Activated CD4-positive, alpha-beta T cell treated with anti-CD3 and anti-CD28 coated beads, Interleukin-2, Interleukin-4, amounts not matched to agents 100 ng/mL and 50 ng/mL, durations not matched to agents 16 hours and 8 hours (primary cell): ENCODE results near the gene NAA11.
"Not testable (repeated sequence)": the region's sequence is repeated elsewhere in the genome, so short reads cannot be mapped to it uniquely, and the experiment has no call there.

Experiments
- DNase-seq: peaks from one replicate; pipeline ENCODE4 v3.0.0-alpha.2; 2020; ENCODE audit warnings: low spot score

NAA11 gene

GRCh38 chr4:79308137-79308536 lies 17.7 kb downstream of the NAA11 start:
- DNase-seq, result no peak

- DNase-seq, result no peak
These were observed 19.1 kb downstream of the NAA11 start for GRCh38 chr4:79306795-79307194.

- DNase-seq, result no peak
These were observed 25.6 kb downstream of the NAA11 start for GRCh38 chr4:79300280-79300679.

- no peak for DNase-seq
These were observed 27.4 kb downstream of the NAA11 start for GRCh38 chr4:79298484-79298883.

GRCh38 chr4:79298027-79298426 lies 27.8 kb downstream of the NAA11 start:
- no peak for DNase-seq

GRCh38 chr4:79297479-79297878 lies 28.4 kb downstream of the NAA11 start:
- DNase-seq, result no peak

GRCh38 chr4:79296768-79297428 lies 29.0 kb downstream of the NAA11 start:
- DNase-seq, result no peak

- DNase-seq, result no peak
These were observed 30.8 kb downstream of the NAA11 start for GRCh38 chr4:79295086-79295485.

- DNase-seq, result no peak
These were observed 31.8 kb downstream of the NAA11 start for GRCh38 chr4:79294064-79294463.

- no peak for DNase-seq
These were observed 33.9 kb downstream of the NAA11 start for GRCh38 chr4:79292008-79292407.

GRCh38 chr4:79290376-79290775 lies 35.5 kb downstream of the NAA11 start:
- no peak for DNase-seq

- no peak for DNase-seq
These were observed 37.7 kb downstream of the NAA11 start for GRCh38 chr4:79288185-79288584.

- no peak for DNase-seq
These were observed 38.1 kb downstream of the NAA11 start for GRCh38 chr4:79287718-79288117.

GRCh38 chr4:79287076-79287475 lies 38.8 kb downstream of the NAA11 start:
- DNase-seq, result no peak

GRCh38 chr4:79281566-79282359 lies 44.1 kb downstream of the NAA11 start:
- no peak for DNase-seq

- not testable (repeated sequence) for DNase-seq
These were observed 48.4 kb downstream of the NAA11 start for GRCh38 chr4:79277467-79277866.

- no peak for DNase-seq
These were observed 51.9 kb downstream of the NAA11 start for GRCh38 chr4:79273915-79274314.

GRCh38 chr4:79272761-79273160 lies 53.1 kb downstream of the NAA11 start:
- no peak for DNase-seq

GRCh38 chr4:79272126-79272525 lies 53.7 kb downstream of the NAA11 start:
- no peak for DNase-seq

- no peak for DNase-seq
These were observed 58.2 kb downstream of the NAA11 start for GRCh38 chr4:79267671-79268070.
